GM12878 (cell line): ENCODE data around the gene LRP1. TPM values are rescaled to one million over a fixed set of nuclear protein-coding genes. Genes with fewer than 3 reads are reported as not detected.
A peak's percentile ranks its signal among the peaks of the same experiment; 100 is the strongest.

Experiments
- ATAC-seq: fragments of 200-7000 bp; cut with Tn5 transposase; 3 replicates; pipeline ENCODE4 v1.9.1; 2020; ENCODE audit warnings: mild to moderate bottlenecking, moderate library complexity
- BruUV-seq: library from RNA; stranded (reverse); fragments of 400-500 nt; replicated peaks from 2 replicates; lab custom pipeline; 2021; lab: Mats Ljungman, UMichigan
- CTCF ChIA-PET: fragments of 300-600 bp; sonication (Branson Sonifier 250); formaldehyde crosslinking; extraction: SDS; loops from one replicate; lab custom pipeline; 2021; ENCODE audit warnings: inconsistent platforms; lab: Yijun Ruan, JAX
- POLR2A ChIA-PET: fragments of 350-600 bp; formaldehyde crosslinking; extraction: SDS; loops from one replicate; lab custom pipeline; 2021; ENCODE audit warnings: inconsistent platforms; lab: Charles Lee
- RAD21 ChIA-PET: fragments of 300-600 bp; sonication (Branson Sonifier 250); formaldehyde crosslinking; loops from one replicate; lab custom pipeline; 2023; ENCODE audit warnings: antibody characterized with exemption; ENCODE audit not compliant: unreplicated experiment; lab: Charles Lee
- SMC1A ChIA-PET: fragments of 300-600 bp; sonication (Branson Sonifier 250); formaldehyde crosslinking; loops from one replicate; lab custom pipeline; 2023; ENCODE audit not compliant: unreplicated experiment, uncharacterized antibody; lab: Charles Lee
- DNase-seq: peaks from one replicate; pipeline ENCODE4 v3.0.0-alpha.2; 2011; ENCODE audit warnings: low read depth, low spot score
- FAIRE-seq: peaks from 3 replicates; lab custom pipeline; 2011; peaks lifted over from hg19 to GRCh38; lab: Jason Lieb, UNC
- H2AFZ ChIP-seq: 2 replicates; pipeline ENCODE4 v1.6.0; 2011; ENCODE audit warnings: low read depth, low read length, control low read depth; ENCODE audit not compliant: control insufficient read depth
- H3K27ac ChIP-seq: 2 replicates; pipeline ENCODE4 v1.5.1; 2011; ENCODE audit warnings: control low read depth; ENCODE audit not compliant: control insufficient read depth, insufficient read depth
- H3K27me3 ChIP-seq, 2 experiments: replicated peaks in 1 of 2; 2 replicates each; pipeline versions ENCODE4 v1.6.0 to v1.6.1; 2011; ENCODE audit warnings: low read length in 1 of 2; ENCODE audit not compliant: control insufficient read depth in 2 of 2, insufficient read depth in 2 of 2
- H3K36me3 ChIP-seq, 2 experiments: 2 replicates each; pipeline ENCODE4 v1.5.1; 2011; ENCODE audit warnings: low read length in 1 of 2; ENCODE audit not compliant: control insufficient read depth in 2 of 2, insufficient read depth in 2 of 2
- H3K4me1 ChIP-seq: 2 replicates; pipeline ENCODE4 v1.6.1; 2011; ENCODE audit warnings: mild to moderate bottlenecking, low read length, moderate library complexity, mixed read lengths; ENCODE audit not compliant: control insufficient read depth, insufficient read depth
- H3K4me2 ChIP-seq: 2 replicates; pipeline ENCODE4 v1.6.0; 2011; ENCODE audit warnings: control low read depth; ENCODE audit not compliant: control insufficient read depth, insufficient read depth
- H3K4me3 ChIP-seq: fragments of 200-600 bp; sonication (generic); 2 replicates; pipeline ENCODE4 v1.5.1; 2016
- H3K79me2 ChIP-seq: 2 replicates; pipeline ENCODE4 v1.6.0; 2011; ENCODE audit warnings: low read length; ENCODE audit not compliant: control insufficient read depth, insufficient read depth
- H3K9ac ChIP-seq: 2 replicates; pipeline ENCODE4 v1.8.0; 2011; ENCODE audit warnings: low read length, control low read depth, mixed read lengths; ENCODE audit not compliant: control insufficient read depth, insufficient read depth
- H3K9me3 ChIP-seq: replicated peaks from 3 replicates; pipeline ENCODE4 v1.5.1; 2011; ENCODE audit warnings: mild to moderate bottlenecking, low read length; ENCODE audit not compliant: control insufficient read depth, insufficient read depth
- H4K20me1 ChIP-seq: 2 replicates; pipeline ENCODE4 v1.6.0; 2011; ENCODE audit not compliant: control insufficient read depth, insufficient read depth
- ATF7 ChIP-seq: fragments of 450-650 bp; IDR thresholded peaks from 2 replicates; pipeline ENCODE4 v1.6.1; 2016; ENCODE audit warnings: low read depth, mild to moderate bottlenecking
- CHD4 ChIP-seq: fragments of 200-600 bp; sonication (generic); IDR thresholded peaks from 2 replicates; pipeline ENCODE4 v1.6.1; 2016; ENCODE audit warnings: mild to moderate bottlenecking
- IKZF1 ChIP-seq: fragments of 450-650 bp; conservative IDR thresholded peaks from 2 replicates; pipeline ENCODE4 v1.6.1; 2017; ENCODE audit warnings: antibody characterized with exemption, mild to moderate bottlenecking
- IKZF2 ChIP-seq, 2 experiments: fragments of 450-650 bp; IDR thresholded peaks; 2 replicates each; pipeline ENCODE4 v1.6.1; 2017; ENCODE audit warnings: mild to moderate bottlenecking in 2 of 2, moderate library complexity in 2 of 2
- KAT2A ChIP-seq: conservative IDR thresholded peaks from 2 replicates; pipeline ENCODE4 v1.6.1; 2011; ENCODE audit warnings: low read depth, low read length; ENCODE audit not compliant: control insufficient read depth
- MXI1 ChIP-seq: fragments of 150-350 bp; IDR thresholded peaks from 2 replicates; pipeline ENCODE4 v1.6.1; 2011; ENCODE audit warnings: low read depth, mild to moderate bottlenecking, inconsistent platforms, low read length, improper control_type of control experiment
- RELA ChIP-seq: fragments of 450-650 bp; IDR thresholded peaks from 2 replicates; pipeline ENCODE4 v1.8.0; 2014; ENCODE audit warnings: borderline replicate concordance; ENCODE audit not compliant: partially characterized antibody
- RUNX3 ChIP-seq: IDR thresholded peaks from 2 replicates; pipeline ENCODE4 v1.6.1; 2012; ENCODE audit warnings: low read length, inconsistent platforms
- SPI1 ChIP-seq: IDR thresholded peaks from 2 replicates; pipeline ENCODE4 v1.6.1; 2011; ENCODE audit warnings: low read depth, mild to moderate bottlenecking, low read length, moderate library complexity, borderline replicate concordance; ENCODE audit not compliant: insufficient read depth
- SREBF2 ChIP-seq: IDR thresholded peaks from 2 replicates; pipeline ENCODE4 v1.6.1; 2012; ENCODE audit warnings: mild to moderate bottlenecking, low read length
- TCF12 ChIP-seq: IDR thresholded peaks from 2 replicates; pipeline ENCODE4 v1.6.1; 2011; ENCODE audit warnings: low read depth, mild to moderate bottlenecking, low read length
- TCF3 ChIP-seq: IDR thresholded peaks from 2 replicates; pipeline ENCODE4 v1.6.1; 2012; ENCODE audit warnings: low read depth, mild to moderate bottlenecking, low read length, borderline replicate concordance; ENCODE audit not compliant: insufficient read depth
- WGBS: methylation state at CpG from one replicate; pipeline ENCODE4 v1.1.6; 2016; ENCODE audit warnings: low lambda C conversion rate; ENCODE audit not compliant: insufficient replicate concordance, insufficient coverage; ENCODE audit errors: missing lambda C conversion rate; 5-methylcytosine and 5-hydroxymethylcytosine counted together
- in situ Hi-C: fragments of 300-500 bp; cut with MboI; formaldehyde crosslinking; loops from 9 replicates; pipeline ENCODE4 v1.14.3; 2018; ENCODE audit warnings: mixed read lengths
- intact Hi-C: fragments of 100-400 bp; cut with micrococcal nuclease; formaldehyde crosslinking; loops from one replicate; pipeline ENCODE4 v1.14.2; 2022; ENCODE audit not compliant: unreplicated experiment
- polyA plus RNA-seq, 11 experiments: library from polyadenylated mRNA; depleted of rRNA in 4 of 11; unstranded in 6 of 11; stranded (reverse) in 5 of 11; fragments of >200 nt; fragmentation: Nextera tagmentation in 4 of 11; fragmentation: Illumina TruSeq in 1 of 11; extraction: Ambion mirVana in 4 of 11; extraction: Trizol in 1 of 11; gene quantifications; 1 replicate in 1 of 11; 2 replicates in 10 of 11; pipeline versions ENCODE4 v1.2.1 to v1.2.3, GENCODE V29; 2011 to 2016; ENCODE audit warnings: inconsistent platforms in 2 of 11, missing spikeins in 2 of 11, low read depth in 1 of 11
- total RNA-seq, 4 experiments: library from RNA; depleted of rRNA in 3 of 4; stranded (reverse); fragments of >200 nt in 3 of 4; fragmentation: Illumina TruSeq in 1 of 4; extraction: Trizol in 1 of 4; gene quantifications; 2 replicates each; pipeline versions ENCODE4 v1.2.1 to v1.2.3, GENCODE V29; 2013 to 2021
- TF ChIP-seq, protein P1 (sequence below): fragments of 450-650 bp; IDR thresholded peaks from 2 replicates; pipeline ENCODE4 v1.6.1; 2017; ENCODE audit warnings: mild to moderate bottlenecking, moderate library complexity
- TF ChIP-seq, protein P2 (sequence below): IDR thresholded peaks from 2 replicates; pipeline ENCODE4 v1.6.1; 2011; ENCODE audit warnings: borderline replicate concordance, low read depth, mild to moderate bottlenecking, moderate library complexity, mixed read lengths, low read length; ENCODE audit not compliant: insufficient read depth; ENCODE audit errors: extremely low read length
- TF ChIP-seq, protein P3 (sequence below): fragments of 450-650 bp; IDR thresholded peaks from 2 replicates; pipeline ENCODE4 v1.6.1; 2016; ENCODE audit warnings: mild to moderate bottlenecking

LRP1 gene
- total and polyA plus RNA-seq, 10 of the 15 experiments (the other 5 are each of a cell fraction or from before 2014, with no cell fraction given): under 0.01 to 1.1 (median 0.20) TPM; not detected in 2

DNA sequence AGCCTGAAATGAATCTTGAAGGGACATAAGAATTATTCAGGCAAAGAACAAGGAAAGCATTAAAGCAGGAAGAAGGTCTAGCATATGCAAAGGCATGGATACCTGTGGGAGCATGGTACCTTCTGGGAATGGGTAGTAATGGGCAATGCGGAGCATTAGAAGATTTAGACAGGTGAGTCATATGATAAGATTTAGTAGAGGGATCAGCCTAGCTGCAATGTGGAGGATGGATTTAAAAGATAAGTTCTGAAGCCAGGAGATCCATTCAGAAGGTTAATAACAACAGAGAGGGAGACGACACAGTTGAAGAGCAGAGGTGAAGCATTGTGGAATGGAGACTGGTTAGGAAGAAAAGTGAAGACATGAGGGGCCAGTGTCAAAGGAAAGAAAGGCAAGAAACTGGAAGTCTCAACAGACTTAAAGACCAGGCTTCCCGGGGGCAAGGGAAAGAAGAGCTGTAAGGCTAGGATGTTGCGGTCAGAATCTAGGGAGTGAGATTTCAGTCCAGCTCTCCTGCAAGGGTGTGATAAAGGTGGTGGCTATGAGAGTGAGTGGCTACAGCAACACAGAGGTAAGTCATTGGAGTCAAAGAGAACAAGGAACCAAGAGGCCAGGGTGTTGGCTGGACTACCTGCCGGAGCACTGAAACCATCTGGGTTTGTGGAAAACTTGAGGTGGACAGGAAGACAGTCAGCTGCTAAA lies 11.6 kb upstream of the LRP1 start (continued):
- no peak for TF ChIP-seq MXI1

DNA sequence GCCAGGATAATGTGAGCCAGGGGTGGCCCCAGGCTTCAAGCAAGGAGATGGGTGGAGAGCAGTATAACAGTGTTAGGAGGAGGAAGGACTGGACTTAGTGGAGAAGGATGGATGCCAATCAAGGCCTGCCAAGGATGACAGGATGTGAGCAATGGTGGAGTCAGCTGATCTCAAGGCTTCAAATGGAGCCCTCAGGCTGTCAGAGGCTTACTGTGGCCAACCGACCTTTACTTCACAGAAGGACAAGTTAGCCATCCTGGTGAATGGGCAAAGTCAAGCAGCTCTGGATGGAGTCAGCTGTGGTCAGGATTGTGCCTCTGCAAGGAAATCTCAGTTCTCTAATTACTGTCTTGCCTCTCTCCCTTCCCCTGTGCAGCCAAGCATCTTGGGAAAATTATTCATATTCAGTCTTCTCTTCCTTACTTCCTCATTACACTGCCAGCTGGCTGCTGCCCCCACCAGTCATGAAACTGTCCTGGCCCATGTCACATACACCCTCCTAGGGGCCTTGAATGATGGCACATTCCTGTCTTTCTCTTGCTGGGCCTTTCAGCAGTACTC lies 9.5 kb upstream of the LRP1 start:
- H2AFZ ChIP-seq: peak overlapping the region; percentile 68
- 94% methylated on average over 1 of the region's 1 CpG for WGBS
- TF ChIP-seq, protein P1, sequence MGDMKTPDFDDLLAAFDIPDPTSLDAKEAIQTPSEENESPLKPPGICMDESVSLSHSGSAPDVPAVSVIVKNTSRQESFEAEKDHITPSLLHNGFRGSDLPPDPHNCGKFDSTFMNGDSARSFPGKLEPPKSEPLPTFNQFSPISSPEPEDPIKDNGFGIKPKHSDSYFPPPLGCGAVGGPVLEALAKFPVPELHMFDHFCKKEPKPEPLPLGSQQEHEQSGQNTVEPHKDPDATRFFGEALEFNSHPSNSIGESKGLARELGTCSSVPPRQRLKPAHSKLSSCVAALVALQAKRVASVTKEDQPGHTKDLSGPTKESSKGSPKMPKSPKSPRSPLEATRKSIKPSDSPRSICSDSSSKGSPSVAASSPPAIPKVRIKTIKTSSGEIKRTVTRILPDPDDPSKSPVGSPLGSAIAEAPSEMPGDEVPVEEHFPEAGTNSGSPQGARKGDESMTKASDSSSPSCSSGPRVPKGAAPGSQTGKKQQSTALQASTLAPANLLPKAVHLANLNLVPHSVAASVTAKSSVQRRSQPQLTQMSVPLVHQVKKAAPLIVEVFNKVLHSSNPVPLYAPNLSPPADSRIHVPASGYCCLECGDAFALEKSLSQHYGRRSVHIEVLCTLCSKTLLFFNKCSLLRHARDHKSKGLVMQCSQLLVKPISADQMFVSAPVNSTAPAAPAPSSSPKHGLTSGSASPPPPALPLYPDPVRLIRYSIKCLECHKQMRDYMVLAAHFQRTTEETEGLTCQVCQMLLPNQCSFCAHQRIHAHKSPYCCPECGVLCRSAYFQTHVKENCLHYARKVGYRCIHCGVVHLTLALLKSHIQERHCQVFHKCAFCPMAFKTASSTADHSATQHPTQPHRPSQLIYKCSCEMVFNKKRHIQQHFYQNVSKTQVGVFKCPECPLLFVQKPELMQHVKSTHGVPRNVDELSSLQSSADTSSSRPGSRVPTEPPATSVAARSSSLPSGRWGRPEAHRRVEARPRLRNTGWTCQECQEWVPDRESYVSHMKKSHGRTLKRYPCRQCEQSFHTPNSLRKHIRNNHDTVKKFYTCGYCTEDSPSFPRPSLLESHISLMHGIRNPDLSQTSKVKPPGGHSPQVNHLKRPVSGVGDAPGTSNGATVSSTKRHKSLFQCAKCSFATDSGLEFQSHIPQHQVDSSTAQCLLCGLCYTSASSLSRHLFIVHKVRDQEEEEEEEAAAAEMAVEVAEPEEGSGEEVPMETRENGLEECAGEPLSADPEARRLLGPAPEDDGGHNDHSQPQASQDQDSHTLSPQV: no peak
- TF ChIP-seq, protein P2, sequence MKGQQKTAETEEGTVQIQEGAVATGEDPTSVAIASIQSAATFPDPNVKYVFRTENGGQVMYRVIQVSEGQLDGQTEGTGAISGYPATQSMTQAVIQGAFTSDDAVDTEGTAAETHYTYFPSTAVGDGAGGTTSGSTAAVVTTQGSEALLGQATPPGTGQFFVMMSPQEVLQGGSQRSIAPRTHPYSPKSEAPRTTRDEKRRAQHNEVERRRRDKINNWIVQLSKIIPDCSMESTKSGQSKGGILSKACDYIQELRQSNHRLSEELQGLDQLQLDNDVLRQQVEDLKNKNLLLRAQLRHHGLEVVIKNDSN: peak; percentile 26
- TF ChIP-seq KAT2A: no peak
- peak in 1 of 2 experiments; percentile 31; a peak in 1 of 4 replicates for TF ChIP-seq IKZF2 (IDR thresholded peaks at IDR 0.05)
- no peak for TF ChIP-seq RELA
- TF ChIP-seq SPI1: peak; percentile 49
- 0 out of 2 replicates have a peak, but pooled peaks have one; percentile 4 for TF ChIP-seq TCF12
- TF ChIP-seq, protein P3, sequence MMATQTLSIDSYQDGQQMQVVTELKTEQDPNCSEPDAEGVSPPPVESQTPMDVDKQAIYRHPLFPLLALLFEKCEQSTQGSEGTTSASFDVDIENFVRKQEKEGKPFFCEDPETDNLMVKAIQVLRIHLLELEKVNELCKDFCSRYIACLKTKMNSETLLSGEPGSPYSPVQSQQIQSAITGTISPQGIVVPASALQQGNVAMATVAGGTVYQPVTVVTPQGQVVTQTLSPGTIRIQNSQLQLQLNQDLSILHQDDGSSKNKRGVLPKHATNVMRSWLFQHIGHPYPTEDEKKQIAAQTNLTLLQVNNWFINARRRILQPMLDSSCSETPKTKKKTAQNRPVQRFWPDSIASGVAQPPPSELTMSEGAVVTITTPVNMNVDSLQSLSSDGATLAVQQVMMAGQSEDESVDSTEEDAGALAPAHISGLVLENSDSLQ: peak; percentile 40; the same call in 1 of the 2 replicates
- TF ChIP-seq ATF7: no peak
- TF ChIP-seq TCF3: peak; percentile 54; the same call in 1 of the 2 replicates
- no peak for TF ChIP-seq SREBF2
- TF ChIP-seq CHD4: no peak
- TF ChIP-seq RUNX3: peak; percentile 36; the same call in 1 of the 2 replicates
- 0 out of 2 replicates have a peak, but pooled peaks have one; percentile 20 for TF ChIP-seq IKZF1

More for the DNA sequence above, 9.5 kb upstream of the LRP1 start:
- Histone ChIP-seq H3K9me3 (peaks cover 3% of the 10 kb centered on the region), H3K4me1 (peaks cover 13% of the 10 kb centered on the region), H3K79me2 (no peaks in the 10 kb centered on the region), H3K36me3 (no peaks in the 10 kb centered on the region), H3K4me3 (no peak overlapping the region), H3K9ac (no peak overlapping the region), H3K27ac (no peak overlapping the region), H3K27me3 (no peaks in the 10 kb centered on the region), H3K4me2 (peak overlapping the region; percentile 7), H4K20me1 (no peaks in the 10 kb centered on the region)
- ATAC-seq (peak; percentile 63), FAIRE-seq (peak; percentile 13), DNase-seq (no peak)
- ChIA-PET POLR2A (interaction anchor here (0.6 kb wide), 1 partner anchor 900 kb away, joined by 4 read pairs; no protein-coding TSS in a partner anchor), CTCF (interaction anchor here (0.8 to 1.9 kb wide), 6 partner anchors 50 to 118 kb away, joined by 3 to 8 read pairs (median 4); no protein-coding TSS in a partner anchor), SMC1A (interaction anchor here (1.2 kb wide), 1 partner anchor 87 kb away, joined by 3 read pairs; no protein-coding TSS in a partner anchor), RAD21 (interaction anchor here (0.6 to 2.2 kb wide), 2 partner anchors 44 to 50 kb away, joined by 4 to 9 read pairs; no protein-coding TSS in a partner anchor)
- BruUV-seq: no TSS peak
- in situ Hi-C loops (no loop called here), intact Hi-C loops (no loop called here)
